GM18526 (cell line): ENCODE results near the gene DRC1.

Source experiments
- POLR2A ChIP-seq: IDR thresholded peaks from 3 replicates; pipeline ENCODE4 v1.6.1; 2011; ENCODE audit not compliant: insufficient read length; ENCODE audit errors: extremely low read depth

The DRC1 gene

GRCh38 chr2:26401739-26402541 lies at the start of gene DRC1:
TSS of gene DRC1 (plus strand) at chr2:26401920. CDS start at chr2:26401990, 70 bp downstream.
- no peak for TF ChIP-seq POLR2A

GRCh38 chr2:26352892-26353291 lies 48.8 kb upstream of the DRC1 start:
- TF ChIP-seq POLR2A: no peak

- no peak for TF ChIP-seq POLR2A
Observed at GRCh38 chr2:26355038-26355995, 46.4 kb upstream of the DRC1 start.

- no peak for TF ChIP-seq POLR2A
Observed at GRCh38 chr2:26356111-26356510, 45.6 kb upstream of the DRC1 start.

- TF ChIP-seq POLR2A: no peak
Observed at GRCh38 chr2:26356771-26357170, 44.9 kb upstream of the DRC1 start.

- no peak for TF ChIP-seq POLR2A
Observed at GRCh38 chr2:26359886-26360473, 41.7 kb upstream of the DRC1 start.

GRCh38 chr2:26363323-26363722 lies 38.4 kb upstream of the DRC1 start:
- no peak for TF ChIP-seq POLR2A

- no peak for TF ChIP-seq POLR2A
Observed at GRCh38 chr2:26363958-26364357, 37.8 kb upstream of the DRC1 start.

- no peak for TF ChIP-seq POLR2A
Observed at GRCh38 chr2:26364669-26365068, 37.1 kb upstream of the DRC1 start.

- TF ChIP-seq POLR2A: no peak
Observed at GRCh38 chr2:26366957-26367356, 34.8 kb upstream of the DRC1 start.

- TF ChIP-seq POLR2A: no peak
Observed at GRCh38 chr2:26376799-26377198, 24.9 kb upstream of the DRC1 start.

- no peak for TF ChIP-seq POLR2A
Observed at GRCh38 chr2:26380281-26380680, 21.4 kb upstream of the DRC1 start.

- TF ChIP-seq POLR2A: no peak
Observed at GRCh38 chr2:26382564-26382963, 19.2 kb upstream of the DRC1 start.

GRCh38 chr2:26384183-26384582 lies 17.5 kb upstream of the DRC1 start:
- no peak for TF ChIP-seq POLR2A

GRCh38 chr2:26384597-26384996 lies 17.1 kb upstream of the DRC1 start:
- TF ChIP-seq POLR2A: no peak

- TF ChIP-seq POLR2A: no peak
Observed at GRCh38 chr2:26387189-26387588, 14.5 kb upstream of the DRC1 start.

GRCh38 chr2:26394694-26395093 lies 7.0 kb upstream of the DRC1 start:
- TF ChIP-seq POLR2A: no peak
